A549 treated with AZD9567 at 1 μM for 4 hours (cell line): Measurements from ENCODE around the gene GDI2. TPM values are rescaled to one million over a fixed set of nuclear protein-coding genes. Genes with fewer than 3 reads are reported as not detected.

Source experiments
- total RNA-seq: library from RNA; stranded (reverse); fragments of 200-300 nt; extraction: Qiagen RNA extraction; gene quantifications from 5 replicates; pipeline ENCODE4 v1.2.3, GENCODE V29; 2022; ENCODE audit not compliant: insufficient read depth

Gene GDI2
- total RNA-seq = 205 to 308 TPM (median 208 TPM) in 5 replicates

DNA sequence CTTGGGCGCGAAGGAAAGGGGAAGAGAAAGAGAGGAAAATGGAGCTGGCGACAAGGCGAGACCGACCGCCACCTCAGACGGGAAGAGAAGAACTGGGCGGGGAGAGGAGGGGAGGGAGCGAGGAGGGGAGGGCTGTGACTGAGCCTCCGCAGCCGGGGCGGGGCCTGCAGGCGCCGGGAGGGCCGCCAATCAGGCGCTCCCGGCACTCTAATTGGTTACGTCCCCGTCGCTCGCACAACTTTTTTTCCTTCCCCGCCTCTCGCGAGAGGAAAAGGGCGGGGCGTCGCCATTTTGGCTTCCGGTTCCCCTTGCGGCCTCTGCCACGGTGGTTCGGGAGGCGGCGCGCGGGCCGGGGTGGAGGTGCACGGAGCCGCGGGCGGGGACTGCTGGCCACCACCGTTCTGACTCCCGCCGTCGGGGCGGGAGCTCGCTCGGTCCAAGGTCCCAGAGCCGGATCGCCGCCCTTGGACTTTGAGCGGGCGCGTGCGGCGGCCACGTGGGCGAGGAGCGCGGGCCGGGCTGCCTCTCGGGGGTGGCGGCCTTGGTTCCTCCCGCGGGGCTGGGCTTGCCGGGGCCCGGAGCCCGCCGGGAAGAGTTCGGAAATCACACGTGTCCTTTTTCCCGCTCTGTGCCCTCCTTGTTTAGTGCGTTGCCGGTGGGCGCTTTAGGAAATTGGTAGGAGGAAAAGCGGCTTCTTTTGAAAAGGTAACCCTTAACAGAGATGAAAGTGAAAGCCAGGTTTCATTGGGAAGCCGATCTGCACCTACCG, at the start of gene GDI2:
GDI2 (minus strand) TSS at position 94 of the 769 bp plus-strand sequence. CDS start 176 bp downstream, outside the sequence.

Other genes starting within 250 kb of the GDI2 start
- 17.2 to 27.2 TPM (median 26.4 TPM) in 5 replicates for gene ASB13, start 146.8 kb downstream of the GDI2 start, total RNA-seq
- 26.1 to 38.9 TPM (median 37.5 TPM) in 5 replicates for gene TASOR2, start 128.6 kb downstream of the GDI2 start, total RNA-seq
- gene ANKRD16, start 76.5 kb upstream of the GDI2 start, total RNA-seq = 7.6 to 13.6 TPM (median 12.6 TPM) in 5 replicates
- gene FBH1, start 76.8 kb upstream of the GDI2 start, total RNA-seq = 23.9 to 46.5 TPM (median 42.2 TPM) in 5 replicates
- gene IL15RA, start 164.1 kb upstream of the GDI2 start, total RNA-seq = 2.5 to 5.2 TPM (median 3.6 TPM) in 5 replicates
- gene IL2RA, start 248.9 kb upstream of the GDI2 start, total RNA-seq = not detected in 5 replicates